Measurements from ENCODE around the gene RNASE1. TPM values are rescaled to one million over a fixed set of nuclear protein-coding genes. Genes with fewer than 3 reads are reported as not detected.

Gene RNASE1
- total RNA-seq, 1 experiment from 2014 or later, result 0.51 TPM

DNA sequence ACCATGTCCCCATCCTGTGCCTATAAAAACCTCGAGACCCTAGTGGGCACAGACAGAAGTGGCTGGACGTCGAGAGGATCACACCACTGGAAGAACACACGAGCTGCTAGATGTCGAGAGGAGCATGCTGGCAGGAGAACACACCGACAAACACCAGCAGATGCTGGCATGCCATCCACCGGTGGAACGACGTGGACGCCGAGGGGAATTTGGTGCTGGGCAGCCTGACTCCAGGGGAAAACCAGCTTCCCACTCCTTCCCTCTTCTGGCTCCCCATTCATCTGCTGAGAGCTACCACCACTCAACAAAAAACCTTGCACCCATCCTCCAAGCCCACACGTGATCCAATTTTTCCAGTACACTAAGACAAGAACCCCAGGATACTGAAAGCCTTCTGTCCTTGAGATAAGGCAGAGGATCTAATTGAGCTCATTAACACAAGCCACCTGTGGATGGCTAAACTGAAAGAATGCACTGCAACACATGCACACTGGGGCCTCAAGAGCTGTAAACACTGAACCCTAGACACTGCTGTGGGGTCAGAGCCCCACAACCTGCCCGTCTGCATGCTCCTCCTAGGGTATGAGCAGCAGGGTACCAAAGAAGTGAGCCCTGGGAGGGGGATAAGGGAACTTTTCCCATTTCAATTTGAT is 12.1 kb downstream of the RNASE1 start:
- no peaks in the 10 kb centered on the region for H3K9me2 ChIP-seq (replicated peaks; ENCODE audit: low read length)
- intact Hi-C loops (cut with micrococcal nuclease), result no loop called here
- H3K27me3 ChIP-seq (ENCODE audit: low read length), result peaks cover 56% of the 10 kb centered on the region
- H3K36me3 ChIP-seq (ENCODE audit: low read depth, low read length), result no peaks in the 10 kb centered on the region
- H3K4me3 ChIP-seq (ENCODE audit: low read length), result no peak overlapping the region
- no peaks in the 10 kb centered on the region for H3K4me1 ChIP-seq (ENCODE audit: insufficient read depth, low read length)
- POLR2A ChIA-PET (ENCODE audit: unreplicated experiment), result no interaction called here
- no peak overlapping the region for H3K9ac ChIP-seq (ENCODE audit: low read length)
- no peaks in the 10 kb centered on the region for H3K9me3 ChIP-seq (ENCODE audit: low read length)
- ATAC-seq (no peak), DNase-seq (no peak)
- H3K4me2 ChIP-seq (ENCODE audit: low read length), result no peak overlapping the region
- CTCF ChIA-PET, result no interaction called here
- no peak overlapping the region for H2AFZ ChIP-seq (ENCODE audit: low read length)
- TF ChIP-seq EZH2phosphoT487 (IDR thresholded peaks at IDR 0.05; ENCODE audit: borderline replicate concordance, low read length), result no peak
- TF ChIP-seq CTCF (conservative IDR thresholded peaks at IDR 0.05; ENCODE audit: low read depth, low read length), result no peak
- no peak for TF ChIP-seq EZH2 (IDR thresholded peaks at IDR 0.05; ENCODE audit: low read length, unreplicated experiment)
- no TSS peak for BruUV-seq (replicated peaks)
- H3K27ac ChIP-seq (ENCODE audit: low read length), result no peak overlapping the region
- no peaks in the 10 kb centered on the region for H3F3A ChIP-seq (ENCODE audit: low read length, unreplicated experiment)
- H3K79me2 ChIP-seq (ENCODE audit: low read length), result no peaks in the 10 kb centered on the region
- no peaks in the 10 kb centered on the region for H4K20me1 ChIP-seq (ENCODE audit: low read length)

DNA sequence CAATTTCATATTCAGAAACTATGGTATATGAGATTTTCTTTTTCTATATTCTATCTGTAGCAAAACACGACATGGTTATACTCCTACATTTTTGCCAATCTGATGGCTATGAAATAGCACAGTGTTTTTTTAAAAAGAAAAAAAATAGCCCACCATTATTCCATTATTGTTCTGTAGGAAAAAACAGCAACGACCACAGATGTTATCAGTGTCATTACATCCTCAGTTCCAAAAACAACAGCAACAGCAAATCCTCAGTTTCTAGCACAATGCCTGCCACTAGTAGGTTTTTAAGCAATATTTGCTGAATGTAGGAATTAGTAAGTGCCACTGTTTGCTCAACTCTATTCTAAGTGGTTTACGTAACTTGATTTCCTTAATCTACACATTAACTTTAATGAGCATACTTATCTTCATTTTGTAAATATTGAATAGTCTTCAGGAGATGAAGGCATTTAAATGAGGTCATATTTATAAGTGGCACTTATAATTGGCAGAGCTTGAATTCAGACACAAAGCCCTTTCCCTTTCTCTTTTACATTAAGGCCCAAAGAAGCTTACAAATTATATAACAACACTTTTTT is 13.3 kb downstream of the RNASE1 start:
- H3K9me3 ChIP-seq (ENCODE audit: low read length), result no peaks in the 10 kb centered on the region
- intact Hi-C loops (cut with micrococcal nuclease), result no loop called here
- no peak for TF ChIP-seq EZH2 (IDR thresholded peaks at IDR 0.05; ENCODE audit: low read length, unreplicated experiment)
- no peak for TF ChIP-seq CTCF (conservative IDR thresholded peaks at IDR 0.05; ENCODE audit: low read depth, low read length)
- TF ChIP-seq EZH2phosphoT487 (IDR thresholded peaks at IDR 0.05; ENCODE audit: borderline replicate concordance, low read length), result no peak

GRCh38 chr14:20787025-20787424 is 15.6 kb downstream of the RNASE1 start:
- Histone ChIP-seq H3K79me2 (ENCODE audit: low read length) (no peaks in the 10 kb centered on the region), H3F3A (ENCODE audit: low read length, unreplicated experiment) (no peaks in the 10 kb centered on the region), H3K4me3 (ENCODE audit: low read length) (no peak overlapping the region), H3K9me3 (ENCODE audit: low read length) (no peaks in the 10 kb centered on the region), H2AFZ (ENCODE audit: low read length) (no peak overlapping the region), H3K27ac (ENCODE audit: low read length) (no peak overlapping the region), H3K9ac (ENCODE audit: low read length) (no peak overlapping the region), H3K4me1 (ENCODE audit: insufficient read depth, low read length) (peaks cover 4% of the 10 kb centered on the region; the same call in 1 of the 2 replicates), H4K20me1 (ENCODE audit: low read length) (no peaks in the 10 kb centered on the region), H3K9me2 (replicated peaks; ENCODE audit: low read length) (no peaks in the 10 kb centered on the region), H3K27me3 (ENCODE audit: low read length) (peaks cover 56% of the 10 kb centered on the region), H3K4me2 (ENCODE audit: low read length) (no peak overlapping the region), H3K36me3 (ENCODE audit: low read depth, low read length) (no peaks in the 10 kb centered on the region)
- intact Hi-C loops (cut with micrococcal nuclease), result no loop called here
- DNase-seq (no peak), ATAC-seq (no peak)
- TF ChIP-seq EZH2 (IDR thresholded peaks at IDR 0.05; ENCODE audit: low read length, unreplicated experiment), result no peak
- no peak for TF ChIP-seq EZH2phosphoT487 (IDR thresholded peaks at IDR 0.05; ENCODE audit: borderline replicate concordance, low read length)
- TF ChIP-seq CTCF (conservative IDR thresholded peaks at IDR 0.05; ENCODE audit: low read depth, low read length), result no peak
- CTCF ChIA-PET, result no interaction called here
- POLR2A ChIA-PET (ENCODE audit: unreplicated experiment), result no interaction called here
- no TSS peak for BruUV-seq (replicated peaks)

More for the DNA sequence above, 13.3 kb downstream of the RNASE1 start:
- Histone ChIP-seq H3K4me3 (ENCODE audit: low read length) (no peak overlapping the region), H3F3A (ENCODE audit: low read length, unreplicated experiment) (no peaks in the 10 kb centered on the region), H3K36me3 (ENCODE audit: low read depth, low read length) (no peaks in the 10 kb centered on the region), H3K79me2 (ENCODE audit: low read length) (no peaks in the 10 kb centered on the region), H3K27ac (ENCODE audit: low read length) (no peak overlapping the region), H3K9ac (ENCODE audit: low read length) (no peak overlapping the region), H3K4me2 (ENCODE audit: low read length) (no peak overlapping the region), H4K20me1 (ENCODE audit: low read length) (no peaks in the 10 kb centered on the region), H3K9me2 (replicated peaks; ENCODE audit: low read length) (no peaks in the 10 kb centered on the region), H3K4me1 (ENCODE audit: insufficient read depth, low read length) (no peaks in the 10 kb centered on the region), H2AFZ (ENCODE audit: low read length) (no peak overlapping the region), H3K27me3 (ENCODE audit: low read length) (peaks cover 62% of the 10 kb centered on the region)
- DNase-seq (no peak), ATAC-seq (no peak)
- no TSS peak for BruUV-seq (replicated peaks)
- ChIA-PET POLR2A (ENCODE audit: unreplicated experiment) (no interaction called here), CTCF (no interaction called here)
